ENCODE measurements around the gene KIAA0513. TPM values are rescaled to one million over a fixed set of nuclear protein-coding genes. Genes with fewer than 3 reads are reported as not detected.

The KIAA0513 gene
- total and polyA plus RNA-seq, 2 of the 13 experiments (the other 11 are each of a cell fraction or from before 2014, with no cell fraction given), result 1.8 TPM

- TF ChIP-seq, protein P1, sequence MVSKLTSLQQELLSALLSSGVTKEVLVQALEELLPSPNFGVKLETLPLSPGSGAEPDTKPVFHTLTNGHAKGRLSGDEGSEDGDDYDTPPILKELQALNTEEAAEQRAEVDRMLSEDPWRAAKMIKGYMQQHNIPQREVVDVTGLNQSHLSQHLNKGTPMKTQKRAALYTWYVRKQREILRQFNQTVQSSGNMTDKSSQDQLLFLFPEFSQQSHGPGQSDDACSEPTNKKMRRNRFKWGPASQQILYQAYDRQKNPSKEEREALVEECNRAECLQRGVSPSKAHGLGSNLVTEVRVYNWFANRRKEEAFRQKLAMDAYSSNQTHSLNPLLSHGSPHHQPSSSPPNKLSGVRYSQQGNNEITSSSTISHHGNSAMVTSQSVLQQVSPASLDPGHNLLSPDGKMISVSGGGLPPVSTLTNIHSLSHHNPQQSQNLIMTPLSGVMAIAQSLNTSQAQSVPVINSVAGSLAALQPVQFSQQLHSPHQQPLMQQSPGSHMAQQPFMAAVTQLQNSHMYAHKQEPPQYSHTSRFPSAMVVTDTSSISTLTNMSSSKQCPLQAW (CRISPR knock-in tag; IDR thresholded peaks at IDR 0.05), result no peak
- TF ChIP-seq MED1 (CRISPR knock-in tag; IDR thresholded peaks at IDR 0.05), result peak; percentile 63
- TF ChIP-seq, protein P2, sequence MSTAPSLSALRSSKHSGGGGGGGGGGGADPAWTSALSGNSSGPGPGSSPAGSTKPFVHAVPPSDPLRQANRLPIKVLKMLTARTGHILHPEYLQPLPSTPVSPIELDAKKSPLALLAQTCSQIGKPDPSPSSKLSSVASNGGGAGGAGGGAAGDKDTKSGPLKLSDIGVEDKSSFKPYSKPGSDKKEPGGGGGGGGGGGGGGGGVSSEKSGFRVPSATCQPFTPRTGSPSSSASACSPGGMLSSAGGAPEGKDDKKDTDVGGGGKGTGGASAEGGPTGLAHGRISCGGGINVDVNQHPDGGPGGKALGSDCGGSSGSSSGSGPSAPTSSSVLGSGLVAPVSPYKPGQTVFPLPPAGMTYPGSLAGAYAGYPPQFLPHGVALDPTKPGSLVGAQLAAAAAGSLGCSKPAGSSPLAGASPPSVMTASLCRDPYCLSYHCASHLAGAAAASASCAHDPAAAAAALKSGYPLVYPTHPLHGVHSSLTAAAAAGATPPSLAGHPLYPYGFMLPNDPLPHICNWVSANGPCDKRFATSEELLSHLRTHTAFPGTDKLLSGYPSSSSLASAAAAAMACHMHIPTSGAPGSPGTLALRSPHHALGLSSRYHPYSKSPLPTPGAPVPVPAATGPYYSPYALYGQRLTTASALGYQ (CRISPR knock-in tag; IDR thresholded peaks at IDR 0.05), result 0 out of 2 replicates have a peak, but pooled peaks have one; percentile 32
- TF ChIP-seq ASH2L (IDR thresholded peaks at IDR 0.05; ENCODE audit: insufficient read length, low read depth, low read length), result peak; percentile 31
- TF ChIP-seq, protein P3, sequence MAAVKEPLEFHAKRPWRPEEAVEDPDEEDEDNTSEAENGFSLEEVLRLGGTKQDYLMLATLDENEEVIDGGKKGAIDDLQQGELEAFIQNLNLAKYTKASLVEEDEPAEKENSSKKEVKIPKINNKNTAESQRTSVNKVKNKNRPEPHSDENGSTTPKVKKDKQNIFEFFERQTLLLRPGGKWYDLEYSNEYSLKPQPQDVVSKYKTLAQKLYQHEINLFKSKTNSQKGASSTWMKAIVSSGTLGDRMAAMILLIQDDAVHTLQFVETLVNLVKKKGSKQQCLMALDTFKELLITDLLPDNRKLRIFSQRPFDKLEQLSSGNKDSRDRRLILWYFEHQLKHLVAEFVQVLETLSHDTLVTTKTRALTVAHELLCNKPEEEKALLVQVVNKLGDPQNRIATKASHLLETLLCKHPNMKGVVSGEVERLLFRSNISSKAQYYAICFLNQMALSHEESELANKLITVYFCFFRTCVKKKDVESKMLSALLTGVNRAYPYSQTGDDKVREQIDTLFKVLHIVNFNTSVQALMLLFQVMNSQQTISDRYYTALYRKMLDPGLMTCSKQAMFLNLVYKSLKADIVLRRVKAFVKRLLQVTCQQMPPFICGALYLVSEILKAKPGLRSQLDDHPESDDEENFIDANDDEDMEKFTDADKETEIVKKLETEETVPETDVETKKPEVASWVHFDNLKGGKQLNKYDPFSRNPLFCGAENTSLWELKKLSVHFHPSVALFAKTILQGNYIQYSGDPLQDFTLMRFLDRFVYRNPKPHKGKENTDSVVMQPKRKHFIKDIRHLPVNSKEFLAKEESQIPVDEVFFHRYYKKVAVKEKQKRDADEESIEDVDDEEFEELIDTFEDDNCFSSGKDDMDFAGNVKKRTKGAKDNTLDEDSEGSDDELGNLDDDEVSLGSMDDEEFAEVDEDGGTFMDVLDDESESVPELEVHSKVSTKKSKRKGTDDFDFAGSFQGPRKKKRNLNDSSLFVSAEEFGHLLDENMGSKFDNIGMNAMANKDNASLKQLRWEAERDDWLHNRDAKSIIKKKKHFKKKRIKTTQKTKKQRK (IDR thresholded peaks at IDR 0.05; ENCODE audit: low read length), result no peak
- no peak for TF ChIP-seq ZNF530 (CRISPR knock-in tag; IDR thresholded peaks at IDR 0.05; ENCODE audit: low read depth)
- TF ChIP-seq IKZF1 (IDR thresholded peaks at IDR 0.05), result no peak
- no peak for TF ChIP-seq SOX6 (IDR thresholded peaks at IDR 0.05)
- TF ChIP-seq SOX6 (CRISPR knock-in tag; IDR thresholded peaks at IDR 0.05), result peak; percentile 65; the same call in 1 of the 2 replicates
- TF ChIP-seq NFAT5 (CRISPR knock-in tag; IDR thresholded peaks at IDR 0.05), result no peak
- peak; percentile 80; the same call in 1 of the 2 replicates for TF ChIP-seq AHDC1 (CRISPR knock-in tag; IDR thresholded peaks at IDR 0.05; ENCODE audit: borderline replicate concordance)
Measured at GRCh38 chr16:84999200-84999599, 28.4 kb upstream of the KIAA0513 start (continued).

All from HepG2 (cell line).